GOT3 (cell line): ENCODE results near the gene TTC23L.
"Not testable (repeated sequence)": the region's sequence is repeated elsewhere in the genome, so short reads cannot be mapped to it uniquely, and the experiment has no call there.

Source experiments
- DNase-seq: peaks from one replicate; lab custom pipeline; 2025; ENCODE audit warnings: mixed read lengths; lab: John Stamatoyannopoulos, UW

Gene TTC23L

GRCh38 chr5:34838785-34839714 is at the start of gene TTC23L:
Gene TTC23L, plus strand, starts transcription at chr5:34839164. Its CDS starts 1,508 bp downstream, at chr5:34840672.
- DNase-seq, result peak; percentile 65

- DNase-seq, result no peak
Observed at GRCh38 chr5:34789639-34790038, 49.3 kb upstream of the TTC23L start.

GRCh38 chr5:34790069-34790468 is 48.9 kb upstream of the TTC23L start:
- no peak for DNase-seq

GRCh38 chr5:34791761-34792244 is 47.2 kb upstream of the TTC23L start:
- DNase-seq, result no peak

GRCh38 chr5:34802834-34803563 is 36.0 kb upstream of the TTC23L start:
- no peak for DNase-seq

GRCh38 chr5:34803974-34804732 is 34.8 kb upstream of the TTC23L start:
- no peak for DNase-seq

GRCh38 chr5:34804913-34805312 is 34.1 kb upstream of the TTC23L start:
- DNase-seq, result no peak

- no peak for DNase-seq
Observed at GRCh38 chr5:34806532-34806931, 32.4 kb upstream of the TTC23L start.

GRCh38 chr5:34811706-34812105 is 27.3 kb upstream of the TTC23L start:
- no peak for DNase-seq

GRCh38 chr5:34813509-34813908 is 25.5 kb upstream of the TTC23L start:
- no peak for DNase-seq

GRCh38 chr5:34817558-34818351 is 21.2 kb upstream of the TTC23L start:
- DNase-seq, result no peak

GRCh38 chr5:34818717-34819116 is 20.2 kb upstream of the TTC23L start:
- no peak for DNase-seq

- no peak for DNase-seq
Observed at GRCh38 chr5:34820593-34820992, 18.4 kb upstream of the TTC23L start.

GRCh38 chr5:34822956-34823715 is 15.8 kb upstream of the TTC23L start:
- no peak for DNase-seq

GRCh38 chr5:34826347-34826746 is 12.6 kb upstream of the TTC23L start:
- DNase-seq, result no peak

GRCh38 chr5:34827588-34828506 is 11.1 kb upstream of the TTC23L start:
- no peak for DNase-seq

- not testable (repeated sequence) for DNase-seq
Observed at GRCh38 chr5:34830827-34831226, 8.1 kb upstream of the TTC23L start.

GRCh38 chr5:34831303-34831702 is 7.7 kb upstream of the TTC23L start:
- DNase-seq, result no peak

GRCh38 chr5:34832568-34832967 is 6.4 kb upstream of the TTC23L start:
- DNase-seq, result no peak
